Right renal pelvis (tissue), 4 donors: Measurements from ENCODE around the gene CACNA1I. TPM values are rescaled to one million over a fixed set of nuclear protein-coding genes. Genes with fewer than 3 reads are reported as not detected.

ENCODE experiments used
- DNase-seq, 4 donors: peaks; one replicate each; pipeline ENCODE4 v3.0.0-alpha.2; 2013; ENCODE audit warnings: low read depth in 4 of 4, low spot score in 3 of 4, missing footprints in 1 of 4
- polyA plus RNA-seq, 4 donors: library from polyadenylated mRNA; unstranded; fragments of 120-200 nt; gene quantifications; one replicate each; pipeline ENCODE4 v1.2.1, GENCODE V29; 2013; ENCODE audit not compliant: insufficient read length in 4 of 4

The CACNA1I gene
- polyA plus RNA-seq, 4 donors, result 0.03 to 0.08 (median 0.06) TPM

GRCh38 chr22:39664485-39665200 lies 94.1 kb downstream of the CACNA1I start:
- DNase-seq, result no peak

DNA sequence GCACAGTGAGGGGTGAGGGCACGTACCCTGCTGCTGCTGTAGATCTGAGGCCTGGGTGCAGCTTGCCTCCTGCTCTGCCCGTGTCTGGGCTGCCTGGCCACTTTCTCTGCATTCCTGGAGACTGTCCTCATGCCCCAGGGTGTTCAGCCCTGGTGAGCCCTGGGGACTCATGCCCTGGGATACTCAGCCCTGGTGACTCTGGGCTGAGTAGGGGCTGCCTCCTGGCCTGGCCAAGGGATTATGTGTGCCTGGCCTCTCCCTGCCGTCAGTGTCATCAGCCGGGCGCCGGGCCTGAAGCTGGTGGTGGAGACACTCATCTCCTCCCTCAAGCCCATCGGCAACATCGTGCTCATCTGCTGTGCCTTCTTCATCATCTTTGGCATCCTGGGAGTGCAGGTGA lies 94.7 kb downstream of the CACNA1I start:
- DNase-seq, result no peak

GRCh38 chr22:39665661-39666431 lies 95.3 kb downstream of the CACNA1I start:
- no peak for DNase-seq

- no peak for DNase-seq
Observed at GRCh38 chr22:39666495-39666894, 95.9 kb downstream of the CACNA1I start.

DNA sequence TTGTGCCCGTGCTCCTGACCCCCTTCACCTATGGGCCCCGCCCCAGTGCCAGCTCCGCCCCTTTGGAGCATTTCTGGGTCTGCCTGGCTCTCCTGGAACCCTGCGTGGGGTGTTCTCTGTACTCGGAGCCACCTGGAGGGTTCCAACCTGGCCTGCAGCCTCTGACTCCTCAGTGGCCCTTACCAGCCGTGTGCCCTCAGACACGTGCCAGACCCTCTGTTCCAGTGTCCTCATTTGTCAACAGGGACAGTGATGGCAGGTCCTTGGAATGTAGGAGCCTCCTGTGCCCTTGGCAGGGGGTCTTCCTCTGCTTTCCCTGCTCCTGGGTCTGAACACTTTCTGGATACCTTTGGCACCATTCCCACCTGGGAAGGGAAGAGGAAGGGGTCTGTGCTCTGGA lies 96.4 kb downstream of the CACNA1I start:
- DNase-seq, result no peak

DNA sequence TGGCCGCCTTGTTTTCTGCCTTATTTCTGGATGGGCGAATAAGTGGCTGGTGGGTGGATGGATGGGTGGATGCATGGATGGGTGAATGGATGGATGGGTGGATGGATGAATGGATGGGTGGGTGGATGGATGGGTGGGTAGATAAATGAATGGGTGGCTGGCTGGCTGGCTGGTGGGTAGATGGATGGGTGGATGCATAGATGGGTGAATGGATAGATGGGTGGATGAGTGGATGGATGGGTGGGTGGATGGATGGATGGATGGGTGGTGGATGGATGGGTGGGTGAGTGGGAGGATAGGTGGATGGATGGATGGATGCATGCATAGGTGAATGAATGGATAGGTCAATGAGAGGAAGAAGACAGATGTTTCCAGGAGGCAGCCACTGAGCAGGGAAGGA lies 98.9 kb downstream of the CACNA1I start:
- no peak for DNase-seq

- DNase-seq, result no peak
Observed at GRCh38 chr22:39671936-39672335, 101.4 kb downstream of the CACNA1I start.

GRCh38 chr22:39674536-39674935 lies 104.0 kb downstream of the CACNA1I start:
- DNase-seq, result no peak

- DNase-seq, result no peak
Observed at GRCh38 chr22:39675947-39676346, 105.4 kb downstream of the CACNA1I start.

- no peak for DNase-seq
Observed at GRCh38 chr22:39677967-39678366, 107.4 kb downstream of the CACNA1I start.

GRCh38 chr22:39678862-39679490 lies 108.4 kb downstream of the CACNA1I start:
- no peak for DNase-seq

- no peak for DNase-seq
Observed at GRCh38 chr22:39679652-39680051, 109.1 kb downstream of the CACNA1I start.

DNA sequence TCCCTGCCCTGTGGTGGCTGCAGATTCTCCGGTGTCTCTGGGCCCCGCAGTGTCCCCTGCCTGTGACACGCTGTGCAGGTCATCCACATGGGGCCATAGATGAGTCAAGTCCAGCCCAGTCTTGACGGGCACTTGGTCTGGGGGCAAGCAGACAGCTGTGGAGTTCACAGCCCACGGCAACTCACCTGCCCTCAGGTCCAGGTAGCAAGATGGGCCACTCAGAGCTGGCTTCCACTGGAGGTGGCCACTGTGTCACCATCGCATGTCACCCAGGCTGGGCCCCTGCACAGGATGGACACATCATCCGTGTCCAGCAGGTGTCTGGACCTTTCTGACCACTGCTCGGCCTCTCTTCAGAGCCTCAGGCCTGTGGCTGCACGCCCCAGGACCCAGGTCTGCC lies 109.9 kb downstream of the CACNA1I start:
- DNase-seq, result no peak

- no peak for DNase-seq
Observed at GRCh38 chr22:39681038-39681861, 110.7 kb downstream of the CACNA1I start.

DNA sequence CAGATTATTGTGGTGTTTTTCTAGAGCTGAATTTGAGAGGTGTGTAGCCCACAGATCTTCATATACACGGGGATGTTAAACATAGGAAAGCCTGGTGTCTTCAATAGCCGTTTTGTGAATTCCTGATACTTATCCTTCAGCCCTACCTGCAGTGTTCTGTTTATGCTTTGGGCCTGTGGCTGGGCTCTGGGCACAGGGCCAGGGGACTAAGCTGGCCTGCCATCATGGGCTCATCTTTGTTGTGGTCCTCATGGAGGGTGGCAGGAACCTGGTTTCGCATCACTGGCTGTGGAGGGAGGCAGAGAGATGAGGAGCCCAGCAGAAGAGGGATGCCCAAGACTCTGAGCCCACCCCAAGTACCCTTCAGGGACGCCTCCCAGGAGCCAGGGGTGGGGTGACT lies 112.4 kb downstream of the CACNA1I start:
- DNase-seq, result no peak

GRCh38 chr22:39683639-39684038 lies 113.1 kb downstream of the CACNA1I start:
- no peak for DNase-seq

DNA sequence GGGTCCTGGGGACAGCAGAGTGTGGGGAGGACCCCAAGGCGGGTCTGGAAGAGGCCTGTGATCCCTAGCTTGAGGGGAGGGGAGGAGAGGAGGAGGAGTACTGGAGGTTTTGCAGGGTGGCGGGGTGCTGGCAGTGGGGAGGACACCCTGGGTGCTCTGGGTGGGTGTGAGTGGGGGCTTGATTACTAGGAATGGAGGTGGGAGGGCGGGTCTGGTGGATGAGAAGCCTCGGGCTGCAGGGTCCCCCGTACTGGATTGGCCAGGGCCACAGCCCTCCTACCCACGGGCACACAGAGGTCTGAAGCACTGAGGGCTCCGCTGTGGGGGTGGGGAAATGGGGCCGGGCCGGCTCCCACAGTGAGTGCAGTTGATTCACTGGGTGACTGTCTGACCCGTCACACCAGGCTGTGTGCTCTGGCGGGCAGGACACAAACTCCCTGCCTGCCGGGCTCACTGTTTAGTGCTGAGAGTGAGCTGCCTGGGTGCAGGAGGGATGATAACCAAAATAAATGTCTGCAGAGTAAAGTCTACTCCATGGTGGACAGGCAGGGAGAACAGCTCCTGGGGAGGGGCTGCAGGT lies 114.2 kb downstream of the CACNA1I start:
- DNase-seq, result no peak

- no peak for DNase-seq
Observed at GRCh38 chr22:39685336-39686177, 115.0 kb downstream of the CACNA1I start.

GRCh38 chr22:39686178-39686620 lies 115.6 kb downstream of the CACNA1I start:
- DNase-seq, result no peak
